Nucleus accumbens (tissue), 56 donors: Measurements from ENCODE around the gene MLLT10.
A peak's percentile ranks its signal among the peaks of the same experiment; 100 is the strongest.

ENCODE experiments used
- DNase-seq, 56 donors: peaks; one replicate each; lab custom pipeline; 2025; lab: John Stamatoyannopoulos, UW

MLLT10 gene

DNA sequence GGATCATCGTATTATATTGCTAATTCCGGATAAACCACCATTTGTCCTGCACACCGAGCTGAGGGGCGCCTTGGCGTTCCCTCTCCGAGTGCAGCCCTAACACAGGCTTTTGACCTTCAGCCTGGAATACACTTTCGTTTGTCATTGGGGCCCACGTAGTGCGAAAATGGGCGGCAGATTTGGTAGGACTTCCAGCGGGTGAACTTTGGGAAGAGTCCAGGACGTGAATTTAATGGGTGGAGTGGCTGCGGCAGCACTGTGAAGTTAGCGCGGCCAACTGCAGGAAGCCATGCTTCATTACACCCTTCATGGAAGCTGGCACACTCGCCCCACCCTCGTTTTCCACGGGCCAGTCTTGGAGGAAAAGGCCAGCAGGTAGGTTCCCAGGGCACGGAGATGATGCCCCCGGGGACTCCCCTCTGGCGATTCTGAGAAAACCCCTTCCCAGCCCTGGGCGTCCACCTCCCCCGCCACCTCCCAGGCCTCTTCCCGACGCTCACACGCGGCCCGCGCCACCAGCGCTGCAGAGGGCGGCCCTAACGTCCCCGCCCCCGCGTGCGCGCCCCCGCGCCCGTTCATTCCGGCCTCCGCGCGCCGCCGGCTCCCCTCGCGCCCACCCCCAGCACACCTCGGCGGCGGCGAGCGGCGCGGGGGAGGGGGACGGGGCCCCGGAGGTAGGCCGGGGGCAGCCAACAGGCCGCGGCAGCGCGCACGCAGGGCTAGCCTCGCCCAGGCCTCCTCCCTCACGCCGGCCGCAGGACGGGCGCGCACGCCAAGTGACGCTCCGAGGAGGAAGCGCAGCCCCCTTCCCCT, at the start of gene MLLT10:
TSS of gene MLLT10 (plus strand) at position 766 of the 813 bp plus-strand sequence. CDS start 413 bp downstream, outside the sequence.
- DNase-seq: peak; percentile 52 to 98 (median 90)

DNA sequence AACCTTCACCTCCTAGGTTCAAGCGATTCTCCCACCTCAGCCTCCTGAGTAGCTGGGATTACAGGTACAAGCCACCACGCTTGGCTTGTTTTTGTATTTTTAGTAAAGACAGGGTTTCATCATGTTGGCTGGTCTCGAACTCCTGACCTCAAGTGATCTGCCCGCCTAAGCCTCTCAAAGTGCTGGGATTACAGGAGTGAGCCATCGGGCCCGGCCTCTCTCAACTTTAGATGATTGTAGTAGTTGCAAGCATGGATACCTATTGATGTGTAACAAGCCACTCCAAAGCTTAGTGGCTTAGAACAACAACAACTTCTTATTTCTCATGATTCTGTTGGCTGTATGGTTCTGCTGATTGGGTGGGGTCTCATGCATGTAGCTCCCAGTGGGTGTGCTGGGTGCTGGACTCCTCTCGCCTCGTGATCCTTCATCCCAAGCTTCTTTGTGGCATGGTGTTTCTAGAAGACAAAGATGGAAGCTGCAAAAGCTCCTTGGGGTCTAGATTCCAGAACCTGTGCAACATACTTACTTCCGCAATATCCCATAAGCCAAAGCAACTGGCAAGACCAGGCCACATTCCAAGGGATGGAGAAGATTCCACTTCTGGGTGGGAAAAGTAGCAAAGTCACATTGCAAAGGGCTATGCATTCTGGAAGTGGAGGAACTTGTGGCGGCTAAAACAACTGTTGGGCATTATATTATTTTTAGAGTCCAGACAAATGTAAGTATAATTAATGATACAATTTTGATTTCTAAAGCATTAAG, 46.4 kb upstream of the MLLT10 start:
- DNase-seq: no peak

DNA sequence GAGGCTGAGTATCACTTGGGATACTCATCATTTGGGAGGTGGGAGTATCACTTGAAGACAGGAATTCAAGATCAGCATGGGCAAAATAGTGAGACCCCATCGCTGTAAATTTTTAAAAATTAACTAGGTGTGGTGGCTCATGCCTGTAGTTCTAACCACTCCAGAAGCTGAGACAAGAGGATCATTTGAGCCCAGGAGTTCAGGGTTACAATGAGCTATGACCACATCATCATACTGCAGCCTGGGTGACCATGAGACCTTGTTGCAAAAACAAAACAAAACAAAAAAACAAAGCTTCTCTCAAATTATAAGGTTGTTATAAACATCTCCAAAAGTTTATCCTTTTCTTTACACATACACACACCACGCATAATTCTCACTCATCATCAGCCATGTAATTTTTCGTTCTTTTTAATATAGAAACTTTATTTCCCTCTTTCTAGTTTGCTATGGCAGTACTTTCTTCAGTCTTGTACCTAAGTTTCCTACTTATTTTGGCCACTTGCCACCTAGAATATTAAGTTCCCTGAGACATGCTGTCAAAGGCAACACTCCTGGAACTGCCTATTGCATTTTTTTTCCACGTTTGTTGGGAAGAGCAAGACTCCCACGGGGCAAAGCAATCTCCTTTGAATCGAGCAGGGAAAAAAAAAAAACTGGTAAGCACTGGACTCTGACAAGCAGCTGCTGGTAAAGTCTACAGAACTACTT, 45.6 kb upstream of the MLLT10 start:
- no peak for DNase-seq

DNA sequence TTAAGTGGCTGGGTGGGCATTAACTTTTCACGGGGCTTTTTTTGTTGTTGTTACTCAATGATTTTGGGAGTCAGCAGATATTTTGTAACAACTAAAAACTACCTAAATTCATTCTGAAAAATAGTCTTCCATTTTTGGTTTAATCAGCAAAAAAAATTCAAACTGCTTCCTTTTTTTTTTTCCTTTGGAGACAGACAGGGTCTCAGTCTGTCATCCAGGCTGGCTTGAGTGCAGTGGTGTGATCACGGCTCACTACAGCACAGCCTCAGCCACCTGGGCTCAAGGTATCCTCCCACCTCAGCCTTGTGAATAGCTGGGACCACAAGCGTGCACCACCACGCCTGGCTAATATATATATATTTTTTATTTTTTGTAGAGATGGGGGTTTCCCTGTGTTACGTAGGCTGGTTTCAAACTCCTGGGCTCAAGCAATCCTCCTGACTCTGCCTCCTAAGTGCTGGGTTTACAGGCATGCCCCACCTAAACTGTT, 45.0 kb upstream of the MLLT10 start:
- no peak for DNase-seq

DNA sequence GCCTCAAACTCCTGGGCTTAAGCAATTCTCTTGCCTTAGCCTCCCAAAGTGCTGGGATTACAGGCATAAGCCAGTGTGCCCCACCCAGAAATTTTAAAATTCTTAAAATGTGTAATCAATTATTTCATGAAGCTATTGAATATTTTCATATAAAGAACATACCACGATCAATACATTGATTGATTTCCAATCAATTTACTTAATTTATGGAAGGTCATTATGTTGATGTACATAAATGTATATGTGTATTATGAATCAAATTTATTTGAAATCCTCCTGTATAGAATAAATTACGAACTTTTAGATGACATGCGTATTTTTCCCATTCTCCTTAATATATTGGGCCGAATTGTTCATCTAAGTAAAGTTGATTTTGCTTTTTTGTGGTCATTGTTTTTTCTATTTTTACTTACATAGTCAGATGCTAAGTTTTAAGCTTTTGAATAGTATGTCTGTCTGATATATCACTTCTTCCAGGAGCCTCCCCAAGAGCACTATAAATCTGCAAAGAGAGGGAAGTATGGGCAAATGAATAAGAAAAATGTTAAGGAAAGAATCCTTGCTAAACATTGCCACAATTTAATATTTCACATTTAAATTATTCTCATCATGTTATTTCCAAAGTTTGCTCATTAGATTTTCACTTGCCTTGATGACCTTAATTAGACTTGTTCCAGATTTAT, 43.9 kb upstream of the MLLT10 start:
- no peak for DNase-seq

DNA sequence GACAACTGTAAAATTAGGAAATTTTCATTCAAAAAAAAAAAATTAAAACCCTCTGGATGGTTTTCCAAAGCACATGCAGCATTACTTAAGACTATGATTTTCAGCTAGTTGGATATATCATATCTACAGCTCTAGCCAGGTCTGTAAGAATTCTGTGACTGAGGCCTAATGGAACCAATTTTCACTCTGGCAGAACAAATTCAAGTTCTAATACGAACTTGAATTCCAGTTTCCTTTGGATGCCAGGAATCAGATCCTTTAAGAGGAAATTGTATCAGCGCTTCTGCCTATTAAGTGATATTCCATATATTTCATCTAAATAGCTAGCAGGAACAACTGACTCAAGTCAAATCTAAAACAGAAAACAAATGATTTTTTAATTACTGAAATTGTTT, 43.3 kb upstream of the MLLT10 start:
- no peak for DNase-seq

DNA sequence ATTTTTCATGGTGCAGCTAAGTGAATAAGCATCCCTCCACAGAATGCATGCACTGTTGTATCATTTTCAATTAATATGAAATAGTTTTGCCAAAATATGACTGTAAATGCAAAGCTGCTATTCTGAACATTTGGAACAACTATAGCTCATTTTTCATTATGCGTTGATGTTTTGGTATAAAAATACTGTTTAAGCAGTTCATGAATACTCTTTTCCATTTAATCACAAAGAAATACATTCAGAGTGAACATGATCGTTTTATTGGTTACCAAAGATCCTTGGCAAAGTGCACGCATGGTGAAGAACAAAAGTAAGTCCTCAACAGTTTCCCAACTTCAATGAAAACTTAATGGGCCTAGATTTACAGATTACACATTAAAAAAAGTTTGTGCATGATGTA, 41.6 kb upstream of the MLLT10 start:
- no peak for DNase-seq

DNA sequence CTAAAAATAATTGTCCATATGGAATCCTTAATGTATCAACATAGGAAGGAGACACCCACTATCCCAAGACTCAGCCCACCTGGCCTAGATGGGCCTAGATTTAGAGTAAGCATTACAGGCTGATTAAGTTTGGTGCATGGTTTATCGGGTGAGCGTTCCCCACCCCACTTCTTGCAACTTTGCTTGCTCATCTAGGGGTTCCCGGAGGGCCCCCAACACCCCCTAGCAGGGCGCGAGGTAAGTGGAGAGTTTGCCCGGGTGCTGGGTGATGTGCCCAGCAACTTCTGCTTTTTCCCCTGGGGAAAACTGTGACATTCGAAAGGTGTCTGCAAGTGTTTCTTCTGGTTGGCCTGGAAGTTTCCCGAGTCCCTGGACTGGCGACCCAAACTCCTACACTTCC, 40.2 kb upstream of the MLLT10 start:
- DNase-seq: no peak

DNA sequence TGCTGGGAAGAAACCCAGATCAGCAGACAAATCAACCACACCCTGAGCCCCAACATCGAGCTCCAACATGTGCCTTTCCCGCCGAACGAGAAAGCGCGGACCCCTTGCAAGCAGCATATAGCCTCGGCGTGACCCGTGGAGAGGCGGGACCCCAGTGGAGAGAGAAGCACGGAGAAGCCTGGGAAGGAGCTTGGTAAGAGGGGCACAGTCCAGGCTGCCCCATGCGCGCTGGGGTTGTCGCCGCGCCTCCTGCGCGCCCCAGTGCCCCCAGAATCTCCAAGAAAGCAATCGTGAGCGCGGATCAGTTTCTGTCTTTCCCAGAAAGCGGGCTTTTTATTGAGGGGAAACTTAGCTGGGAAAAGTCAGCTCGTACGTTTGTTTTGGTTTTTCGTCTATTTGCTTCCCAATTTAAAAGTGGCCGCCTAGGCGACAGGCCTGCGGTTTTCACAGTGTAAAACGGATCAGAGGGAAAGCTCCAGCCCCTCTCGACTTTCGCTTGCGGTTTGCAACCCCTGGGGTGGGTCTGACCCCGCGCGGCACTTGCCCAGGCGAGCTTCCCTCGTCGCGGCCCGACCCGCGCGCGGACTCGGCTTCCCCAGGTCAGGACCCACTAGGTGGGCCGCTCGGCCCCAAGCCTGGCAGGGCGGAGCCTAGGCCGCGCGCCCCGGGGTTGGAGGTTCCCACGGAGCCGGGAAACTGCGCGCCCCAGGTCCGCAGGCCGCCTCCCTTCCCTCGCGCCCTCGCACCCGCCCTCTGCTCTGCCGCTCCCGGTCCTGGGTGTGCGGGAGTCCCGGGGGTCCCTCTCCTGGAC, 39.6 kb upstream of the MLLT10 start:
- DNase-seq: peak in 6 of 56 donors; percentile 9 to 46 (median 23)

DNA sequence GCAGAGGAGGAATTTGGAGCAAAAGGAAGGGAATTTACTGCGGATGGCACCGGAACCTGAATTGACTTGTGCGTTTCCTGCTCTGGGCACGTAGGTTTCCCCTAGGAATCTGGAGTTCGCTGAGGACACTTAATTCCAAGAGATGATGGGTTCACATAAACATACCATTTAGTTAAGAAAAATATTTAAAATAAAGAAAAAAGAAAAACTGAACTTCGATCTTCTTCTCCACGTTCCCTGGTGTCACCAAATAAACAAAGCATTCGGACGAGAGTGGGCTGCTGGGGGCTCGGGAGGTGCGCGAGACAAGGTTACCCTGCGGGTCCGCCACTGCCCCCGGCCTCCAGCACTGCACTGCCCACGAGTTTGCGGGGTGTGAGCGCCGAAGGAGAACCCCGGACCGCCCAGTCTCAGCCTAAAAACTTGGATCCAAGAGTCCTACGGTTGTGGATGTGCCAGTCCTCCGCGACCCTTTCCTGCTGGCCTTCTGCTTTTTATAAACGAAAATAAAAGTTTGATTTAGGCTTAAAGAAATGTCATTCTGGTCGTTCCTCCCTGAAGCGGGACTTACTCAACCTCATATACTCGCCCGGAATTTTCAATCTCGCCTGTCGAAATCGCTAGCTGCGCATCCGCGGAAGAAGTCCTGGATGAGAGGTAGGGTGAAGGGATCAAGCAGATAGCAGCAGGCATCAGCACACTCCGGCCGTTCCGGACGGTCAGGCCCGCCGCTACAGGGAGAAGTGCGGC, 38.9 kb upstream of the MLLT10 start:
- DNase-seq: peak in 1 of 56 donors; percentile 53

DNA sequence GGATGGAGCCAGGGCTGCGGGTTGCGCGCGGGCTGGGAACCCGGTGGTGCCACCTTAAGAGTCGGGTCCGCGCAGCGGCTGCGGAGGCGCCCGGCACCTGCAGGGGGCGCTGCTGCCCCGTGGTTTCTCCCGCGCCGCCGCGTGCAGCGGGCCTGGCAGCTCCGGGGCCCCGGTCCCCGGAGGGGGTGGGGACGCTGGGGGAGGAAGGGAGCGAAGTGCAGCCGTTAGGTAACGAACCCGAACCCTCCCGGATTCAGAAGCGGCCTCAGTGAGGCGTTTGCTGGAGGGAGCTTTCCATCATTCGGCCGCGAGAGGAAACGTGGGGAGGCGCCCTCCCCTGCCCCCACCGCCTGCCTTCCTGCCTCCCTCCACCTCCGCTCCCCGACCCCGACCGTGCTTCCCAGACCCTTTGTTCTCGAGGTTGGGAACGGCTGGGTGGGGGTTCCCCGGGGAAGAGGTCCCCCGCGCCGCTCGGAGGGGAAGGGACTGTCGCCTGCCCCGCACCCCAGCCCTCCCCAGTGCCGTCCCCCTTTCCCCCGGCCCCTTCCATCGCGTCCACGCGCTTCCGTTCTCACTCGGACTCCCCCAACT, 38.2 kb upstream of the MLLT10 start:
- peak in 54 of 56 donors; percentile 64 to 93 (median 80) for DNase-seq

DNA sequence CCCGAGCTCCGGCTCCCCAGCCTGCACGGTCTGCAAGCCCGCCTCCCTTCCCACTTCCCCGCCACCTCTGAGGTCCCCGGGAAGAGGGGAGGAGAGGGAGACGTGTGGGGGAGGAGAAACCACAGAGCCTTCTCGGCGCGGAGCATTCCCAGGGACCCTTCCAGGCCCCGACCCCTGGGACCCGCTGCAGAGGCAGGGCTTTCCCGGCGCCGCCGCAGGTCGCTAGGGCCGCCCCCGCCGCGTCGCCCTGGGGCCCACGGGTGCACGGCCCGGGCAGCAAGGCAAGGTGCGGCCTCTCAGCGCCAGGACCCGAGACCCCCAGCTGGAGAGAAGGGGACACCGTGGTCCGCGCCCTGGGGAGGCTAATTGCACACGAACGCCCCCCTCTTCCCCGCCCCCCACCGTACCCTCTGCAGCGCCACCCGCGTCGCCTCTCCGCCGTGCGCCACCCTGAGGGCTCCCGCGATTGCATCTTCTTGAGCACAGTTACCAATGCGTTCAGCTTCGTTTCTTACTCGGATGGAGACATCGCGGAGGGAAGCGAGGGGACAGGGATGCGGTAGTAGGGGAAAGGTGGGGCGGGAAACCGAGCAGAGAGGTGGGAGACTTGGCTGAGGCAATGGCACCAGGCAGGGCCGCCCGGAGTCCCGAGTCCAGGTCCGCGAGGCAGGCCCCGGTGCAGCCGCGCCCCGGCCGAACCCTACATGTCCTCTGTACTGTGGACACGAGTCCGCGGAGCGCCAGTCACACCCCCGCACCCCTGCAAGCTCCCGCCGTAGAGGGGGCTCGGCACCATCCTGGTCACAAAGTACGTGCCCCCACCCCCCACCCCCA, 37.5 kb upstream of the MLLT10 start:
- peak in 51 of 56 donors; percentile 18 to 83 (median 59) for DNase-seq

DNA sequence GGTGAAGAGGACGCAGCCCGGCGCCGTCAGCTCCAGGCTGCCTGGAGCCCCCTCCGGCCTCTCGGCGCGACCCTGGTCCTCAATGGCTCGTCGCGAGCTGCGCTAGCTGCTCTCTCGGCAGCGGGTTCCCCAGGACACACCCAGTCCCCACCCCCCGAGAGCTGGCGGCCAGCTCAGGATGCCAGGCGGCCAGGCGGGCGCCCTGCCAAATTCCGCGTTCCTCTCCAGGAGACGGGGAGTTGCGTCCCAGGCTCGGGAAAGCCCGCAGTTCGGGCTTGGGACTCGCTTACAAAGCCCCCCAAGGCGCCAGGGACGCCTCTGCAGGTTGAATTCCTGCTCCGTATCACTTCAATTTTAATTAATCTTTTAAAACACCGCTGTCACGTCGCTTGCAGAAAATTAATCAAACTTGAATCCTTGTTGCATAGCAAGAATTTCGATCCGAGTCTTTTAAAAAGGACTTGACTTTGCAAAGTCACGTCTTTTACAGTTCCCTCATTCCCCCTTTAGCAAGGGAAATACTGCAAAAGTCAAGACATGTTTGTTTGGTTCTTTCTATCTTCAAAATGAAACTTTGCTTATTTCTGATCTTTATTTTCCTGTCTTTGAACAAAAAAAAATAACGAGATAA, 36.7 kb upstream of the MLLT10 start:
- DNase-seq: peak in 55 of 56 donors; percentile 25 to 88 (median 67)

DNA sequence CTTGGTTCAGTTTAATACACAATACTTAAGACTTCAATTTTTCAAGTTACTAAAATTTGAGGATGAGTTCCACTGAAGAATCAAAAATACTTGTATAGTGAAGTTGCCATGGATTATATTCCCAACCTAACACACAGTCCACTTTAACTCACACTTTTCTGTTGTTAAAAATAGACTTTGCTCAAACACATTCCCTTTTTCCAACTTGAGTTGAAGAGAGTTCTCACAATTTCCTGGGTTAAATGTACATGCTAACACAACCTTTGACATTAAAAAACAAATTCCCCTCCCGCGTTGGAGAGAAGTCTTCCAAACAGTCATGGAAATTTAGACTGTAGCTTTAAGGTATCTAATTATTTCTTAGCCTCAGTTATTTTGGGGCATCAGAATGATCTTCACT, 35.7 kb upstream of the MLLT10 start:
- no peak for DNase-seq

DNA sequence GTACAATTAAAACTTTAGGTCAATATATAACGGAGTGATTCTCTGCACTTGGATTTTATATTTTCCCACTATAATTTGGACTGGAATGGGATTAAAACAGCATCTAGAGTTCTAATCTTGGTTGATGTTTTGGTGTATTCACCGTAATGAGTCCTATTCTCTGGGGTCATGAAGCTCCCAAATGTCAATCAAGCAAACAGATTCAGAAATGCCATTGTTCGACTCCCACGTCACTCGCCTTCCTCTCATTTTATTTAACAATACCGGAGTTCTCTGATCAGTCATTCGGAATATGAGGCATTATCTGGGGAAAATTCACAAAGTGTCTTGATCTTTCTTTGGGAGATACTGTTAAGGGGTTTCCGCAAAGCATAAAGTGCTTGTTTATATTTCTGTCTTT, 35.0 kb upstream of the MLLT10 start:
- DNase-seq: no peak

DNA sequence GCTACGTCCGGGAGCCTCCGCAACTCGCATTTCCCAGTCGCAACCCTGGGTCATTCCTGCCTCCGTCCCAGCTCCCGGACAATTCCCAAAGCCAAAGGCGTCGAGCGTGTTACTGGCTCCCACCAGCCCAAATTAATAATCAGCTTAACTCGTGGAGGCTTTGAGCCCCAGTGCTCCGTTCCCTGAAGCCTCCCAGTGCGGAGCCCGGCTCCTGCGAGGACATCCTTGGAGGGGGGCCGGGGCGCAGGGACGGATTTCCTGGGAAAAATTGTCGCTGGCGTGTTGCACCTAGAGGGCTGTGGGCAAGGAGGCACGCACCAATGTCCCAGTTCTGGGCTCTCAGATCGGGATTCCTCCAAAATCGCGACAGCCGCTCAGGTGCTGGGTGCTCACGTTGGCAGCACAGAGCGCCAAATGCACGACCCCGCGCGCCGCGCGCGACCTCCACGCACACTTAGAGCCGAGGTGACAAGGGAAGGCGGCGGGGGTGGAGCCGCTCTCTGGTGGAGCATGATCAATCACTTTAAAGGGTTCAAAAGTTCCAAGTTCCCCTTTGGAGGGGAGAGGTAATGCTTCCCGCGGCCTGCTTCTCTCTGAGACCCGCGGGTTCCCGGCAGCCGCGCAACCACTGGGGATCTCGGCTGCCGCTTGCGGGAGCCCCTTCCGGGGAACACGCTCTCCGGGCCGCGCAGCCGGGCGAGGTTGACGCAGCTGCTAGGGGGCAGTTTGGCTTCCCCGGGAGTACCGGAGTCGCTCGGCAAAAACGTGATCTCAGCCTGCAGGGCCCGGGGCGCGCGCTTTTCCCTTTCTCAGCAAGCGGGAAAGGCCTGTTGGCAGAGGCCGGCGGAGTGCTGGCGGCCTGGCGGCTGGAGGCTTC, 34.1 kb upstream of the MLLT10 start:
- peak in 9 of 56 donors; percentile 10 to 35 (median 22) for DNase-seq
